Upper lobe of left lung (tissue), 4 donors: ENCODE measurements around the gene PAK5.

ENCODE experiments used
- EP300 ChIP-seq, 4 donors: sonication (generic); formaldehyde crosslinking; IDR thresholded peaks; one replicate each; pipeline ENCODE4 v1.5.1; 2017; ENCODE audit warnings: antibody characterized with exemption in 4 of 4, control low read depth in 2 of 4
- POLR2A ChIP-seq, 4 donors: fragments of 450-650 bp; IDR thresholded peaks; one replicate each; pipeline ENCODE4 v1.5.1; 2016 to 2017; ENCODE audit warnings: antibody characterized with exemption in 4 of 4, mild to moderate bottlenecking in 2 of 4
- TF ChIP-seq, protein P1 (sequence below), 6 experiments: fragments of 450-650 bp in 4 of 6; fragments of 200-600 bp in 2 of 6; sonication (generic) in 2 of 6; IDR thresholded peaks; one replicate each; pipeline ENCODE4 v1.5.1; 2016 to 2019; ENCODE audit warnings: antibody characterized with exemption in 6 of 6

DNA sequence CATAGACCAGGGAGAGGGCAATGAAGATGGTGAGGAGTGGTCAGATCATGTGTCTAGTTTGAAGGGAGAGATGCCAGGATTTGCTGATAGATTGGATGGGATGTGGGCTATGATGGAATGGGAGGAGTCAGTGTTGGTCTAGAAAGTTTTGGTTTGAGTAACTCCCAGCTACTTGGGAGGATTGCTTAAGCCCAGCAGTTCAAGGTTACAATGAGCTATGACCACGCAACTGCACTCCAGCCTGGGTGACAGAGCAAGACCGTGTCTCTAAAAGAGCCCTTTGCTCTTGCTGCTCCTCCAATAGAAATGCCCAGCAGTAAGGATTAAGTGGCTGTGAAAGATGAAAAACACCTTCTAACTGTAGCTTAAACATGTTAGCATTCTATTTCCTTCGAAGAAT, 342.7 kb downstream of the PAK5 start:
- TF ChIP-seq EP300 (IDR thresholded peaks at IDR 0.05) = no peak
- TF ChIP-seq, protein P1, sequence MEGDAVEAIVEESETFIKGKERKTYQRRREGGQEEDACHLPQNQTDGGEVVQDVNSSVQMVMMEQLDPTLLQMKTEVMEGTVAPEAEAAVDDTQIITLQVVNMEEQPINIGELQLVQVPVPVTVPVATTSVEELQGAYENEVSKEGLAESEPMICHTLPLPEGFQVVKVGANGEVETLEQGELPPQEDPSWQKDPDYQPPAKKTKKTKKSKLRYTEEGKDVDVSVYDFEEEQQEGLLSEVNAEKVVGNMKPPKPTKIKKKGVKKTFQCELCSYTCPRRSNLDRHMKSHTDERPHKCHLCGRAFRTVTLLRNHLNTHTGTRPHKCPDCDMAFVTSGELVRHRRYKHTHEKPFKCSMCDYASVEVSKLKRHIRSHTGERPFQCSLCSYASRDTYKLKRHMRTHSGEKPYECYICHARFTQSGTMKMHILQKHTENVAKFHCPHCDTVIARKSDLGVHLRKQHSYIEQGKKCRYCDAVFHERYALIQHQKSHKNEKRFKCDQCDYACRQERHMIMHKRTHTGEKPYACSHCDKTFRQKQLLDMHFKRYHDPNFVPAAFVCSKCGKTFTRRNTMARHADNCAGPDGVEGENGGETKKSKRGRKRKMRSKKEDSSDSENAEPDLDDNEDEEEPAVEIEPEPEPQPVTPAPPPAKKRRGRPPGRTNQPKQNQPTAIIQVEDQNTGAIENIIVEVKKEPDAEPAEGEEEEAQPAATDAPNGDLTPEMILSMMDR (IDR thresholded peaks at IDR 0.05) = no peak
- TF ChIP-seq POLR2A (IDR thresholded peaks at IDR 0.05) = no peak
